MCF 10A (cell line): ENCODE results near the gene EPC1. TPM values are rescaled to one million over a fixed set of nuclear protein-coding genes. Genes with fewer than 3 reads are reported as not detected.
"Not testable (repeated sequence)": the region's sequence is repeated elsewhere in the genome, so short reads cannot be mapped to it uniquely, and the experiment has no call there.

Experiments
- BruUV-seq: library from RNA; stranded (reverse); fragments of 400-500 nt; replicated peaks from 2 replicates; lab custom pipeline; 2021; lab: Mats Ljungman, UMichigan
- CTCF ChIA-PET: fragments of 300-600 bp; sonication (Branson Sonifier 250); formaldehyde crosslinking; extraction: SDS; loops from one replicate; lab custom pipeline; 2021; ENCODE audit warnings: antibody characterized with exemption, inconsistent platforms; lab: Yijun Ruan, JAX
- POLR2A ChIA-PET: fragments of 300-600, 350-650 bp; sonication (Branson Sonifier 250); formaldehyde crosslinking; extraction: SDS; loops from one replicate; lab custom pipeline; 2020; ENCODE audit warnings: antibody characterized with exemption, inconsistent platforms; lab: Yijun Ruan, JAX
- DNase-seq: peaks from one replicate; pipeline ENCODE4 v3.0.0-alpha.2; 2018; ENCODE audit not compliant: unreplicated experiment
- H3K27ac Mint-ChIP-seq: one replicate; pipeline ENCODE4 v1.8.0; 2022; ENCODE audit warnings: mild to moderate bottlenecking, low read depth, mixed read lengths; ENCODE audit not compliant: unreplicated experiment
- H3K27me3 Mint-ChIP-seq: one replicate; pipeline ENCODE4 v1.8.0; 2022; ENCODE audit warnings: mixed read lengths; ENCODE audit not compliant: insufficient read depth, unreplicated experiment
- H3K36me3 Mint-ChIP-seq: one replicate; pipeline ENCODE4 v1.8.0; 2022; ENCODE audit warnings: mild to moderate bottlenecking, moderate library complexity, mixed read lengths; ENCODE audit not compliant: insufficient read depth, unreplicated experiment
- H3K4me1 Mint-ChIP-seq: one replicate; pipeline ENCODE4 v1.8.0; 2022; ENCODE audit warnings: mixed read lengths; ENCODE audit not compliant: insufficient read depth, unreplicated experiment
- H3K4me3 Mint-ChIP-seq: one replicate; pipeline ENCODE4 v1.8.0; 2022; ENCODE audit warnings: mild to moderate bottlenecking, moderate library complexity, mixed read lengths; ENCODE audit not compliant: unreplicated experiment
- H3K9me3 Mint-ChIP-seq: one replicate; pipeline ENCODE4 v1.8.0; 2022; ENCODE audit warnings: mixed read lengths; ENCODE audit not compliant: unreplicated experiment
- intact Hi-C: fragments of 100-400 bp; cut with micrococcal nuclease; formaldehyde crosslinking; loops from 2 replicates; pipeline ENCODE4 v1.14.1; 2022
- total RNA-seq: library from RNA; stranded (reverse); gene quantifications from 2 replicates; pipeline ENCODE4 v1.2.3, GENCODE V29; 2022
- TF ChIP-seq, protein P1 (sequence below): fragments of 200-600 bp; IDR thresholded peaks from one replicate; pipeline ENCODE4 v1.8.0; 2022; ENCODE audit warnings: antibody characterized with exemption, mild to moderate bottlenecking; ENCODE audit not compliant: unreplicated experiment

Gene EPC1
- total RNA-seq, 1 experiment from 2014 or later: 25.5 TPM

DNA sequence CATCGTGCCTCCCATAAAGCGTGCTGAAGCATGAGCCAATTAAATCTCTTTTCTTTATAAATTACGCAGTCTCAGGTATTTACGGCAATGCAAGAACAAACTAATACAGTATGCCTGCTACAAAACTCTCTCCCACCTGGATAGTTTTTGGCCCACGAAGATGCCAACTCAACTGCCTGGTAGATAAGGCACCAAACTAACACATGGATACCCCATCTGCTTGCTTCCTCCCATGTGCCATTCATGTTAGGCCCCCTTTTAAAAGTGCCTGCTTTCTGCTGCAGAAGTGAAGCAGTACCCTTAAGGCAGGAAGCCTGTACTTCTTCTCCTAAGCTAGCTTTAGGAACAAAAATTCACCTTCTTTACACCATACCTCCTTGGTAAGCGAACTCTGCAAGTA, 15.6 kb upstream of the EPC1 start:
- TF ChIP-seq, protein P1, sequence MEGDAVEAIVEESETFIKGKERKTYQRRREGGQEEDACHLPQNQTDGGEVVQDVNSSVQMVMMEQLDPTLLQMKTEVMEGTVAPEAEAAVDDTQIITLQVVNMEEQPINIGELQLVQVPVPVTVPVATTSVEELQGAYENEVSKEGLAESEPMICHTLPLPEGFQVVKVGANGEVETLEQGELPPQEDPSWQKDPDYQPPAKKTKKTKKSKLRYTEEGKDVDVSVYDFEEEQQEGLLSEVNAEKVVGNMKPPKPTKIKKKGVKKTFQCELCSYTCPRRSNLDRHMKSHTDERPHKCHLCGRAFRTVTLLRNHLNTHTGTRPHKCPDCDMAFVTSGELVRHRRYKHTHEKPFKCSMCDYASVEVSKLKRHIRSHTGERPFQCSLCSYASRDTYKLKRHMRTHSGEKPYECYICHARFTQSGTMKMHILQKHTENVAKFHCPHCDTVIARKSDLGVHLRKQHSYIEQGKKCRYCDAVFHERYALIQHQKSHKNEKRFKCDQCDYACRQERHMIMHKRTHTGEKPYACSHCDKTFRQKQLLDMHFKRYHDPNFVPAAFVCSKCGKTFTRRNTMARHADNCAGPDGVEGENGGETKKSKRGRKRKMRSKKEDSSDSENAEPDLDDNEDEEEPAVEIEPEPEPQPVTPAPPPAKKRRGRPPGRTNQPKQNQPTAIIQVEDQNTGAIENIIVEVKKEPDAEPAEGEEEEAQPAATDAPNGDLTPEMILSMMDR: no peak
- CTCF ChIA-PET: interaction anchor here (0.6 kb wide), 1 partner anchor 178 kb away, joined by 3 read pairs; no protein-coding TSS in a partner anchor
- peaks cover 2% of the 10 kb centered on the region for H3K36me3 Mint-ChIP-seq
- H3K9me3 Mint-ChIP-seq: no peaks in the 10 kb centered on the region
- H3K4me3 Mint-ChIP-seq: no peak overlapping the region
- no TSS peak for BruUV-seq
- no peaks in the 10 kb centered on the region for H3K27me3 Mint-ChIP-seq
- intact Hi-C loops: no loop called here
- H3K27ac Mint-ChIP-seq: no peak overlapping the region
- POLR2A ChIA-PET: no interaction called here
- H3K4me1 Mint-ChIP-seq: peaks cover 7% of the 10 kb centered on the region
- DNase-seq: no peak

DNA sequence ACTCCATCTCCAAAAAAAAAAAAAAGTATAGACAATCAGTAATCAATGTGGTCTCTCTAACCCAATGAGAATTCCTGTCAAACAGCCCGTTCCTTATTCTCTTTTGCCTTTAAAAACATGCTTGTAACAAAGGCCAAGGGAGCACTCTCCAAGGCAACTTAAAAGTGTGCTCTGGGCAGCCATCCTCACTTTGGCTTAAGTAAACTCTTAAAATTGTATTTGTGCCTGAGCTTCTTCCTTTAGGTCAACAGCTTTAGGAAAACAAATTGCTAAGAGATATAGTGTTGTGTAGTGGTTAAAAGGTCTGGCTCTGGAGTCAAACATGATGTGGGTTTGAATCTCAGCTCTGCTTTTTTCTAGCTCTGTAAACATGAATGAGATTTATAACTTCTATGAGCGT, 13.9 kb upstream of the EPC1 start:
- ChIA-PET CTCF (interaction anchor here (0.7 kb wide), 2 partner anchors 11 to 15 kb away, joined by 3 read pairs; no protein-coding TSS in a partner anchor), POLR2A (no interaction called here)
- Mint-ChIP-seq H3K4me1 (peaks cover 13% of the 10 kb centered on the region), H3K36me3 (peaks cover 6% of the 10 kb centered on the region), H3K27me3 (no peaks in the 10 kb centered on the region), H3K4me3 (no peak overlapping the region), H3K9me3 (no peaks in the 10 kb centered on the region), H3K27ac (no peak overlapping the region)
- TF ChIP-seq, protein P1: no peak
- intact Hi-C loops: no loop called here
- no peak for DNase-seq
- no TSS peak for BruUV-seq

- Mint-ChIP-seq H3K9me3 (no peaks in the 10 kb centered on the region), H3K4me1 (peaks cover 14% of the 10 kb centered on the region), H3K4me3 (no peak overlapping the region), H3K27me3 (no peaks in the 10 kb centered on the region), H3K27ac (no peak overlapping the region), H3K36me3 (peaks cover 6% of the 10 kb centered on the region)
- BruUV-seq: no TSS peak
- ChIA-PET POLR2A (no interaction called here), CTCF (interaction anchor here (0.7 to 3.8 kb wide), 3 partner anchors 8 to 15 kb away, joined by 3 to 18 read pairs (median 3); no protein-coding TSS in a partner anchor)
- intact Hi-C loops: no loop called here
- DNase-seq: no peak
- TF ChIP-seq, protein P1: no peak
Observed at GRCh38 chr10:32360241-32360640, 13.3 kb upstream of the EPC1 start.

- Mint-ChIP-seq H3K27me3 (no peaks in the 10 kb centered on the region), H3K27ac (no peak overlapping the region), H3K36me3 (peaks cover 6% of the 10 kb centered on the region), H3K9me3 (no peaks in the 10 kb centered on the region), H3K4me1 (peaks cover 20% of the 10 kb centered on the region), H3K4me3 (no peak overlapping the region)
- no TSS peak for BruUV-seq
- ChIA-PET POLR2A (interaction anchor here (0.7 kb wide), 1 partner anchor 412 kb away, joined by 3 read pairs; no protein-coding TSS in a partner anchor), CTCF (interaction anchor here (3.8 kb wide), 1 partner anchor 11 kb away, joined by 18 read pairs; no protein-coding TSS in a partner anchor)
- intact Hi-C loops: no loop called here
- no peak for DNase-seq
- TF ChIP-seq, protein P1: no peak
Observed at GRCh38 chr10:32357056-32357735, 10.2 kb upstream of the EPC1 start.

DNA sequence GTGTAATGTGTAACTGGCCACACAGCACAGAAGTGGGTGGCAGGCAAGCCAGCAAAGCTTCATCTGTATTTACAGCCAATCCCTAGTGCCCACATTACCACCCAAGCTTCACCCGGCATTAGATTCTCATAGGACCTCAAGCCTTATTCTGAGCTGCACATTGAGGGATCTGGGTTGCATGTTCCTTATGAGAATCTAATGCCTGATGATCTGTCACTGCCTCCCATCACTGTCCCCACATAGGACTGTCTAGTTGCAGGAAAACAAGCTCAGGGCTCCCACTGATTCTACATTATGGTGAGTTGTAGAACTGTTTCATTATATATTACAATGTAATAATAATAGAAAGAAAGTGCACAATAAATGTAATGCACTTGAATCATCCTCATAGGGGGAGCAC, 7.7 kb upstream of the EPC1 start:
- CTCF ChIA-PET, BruUV-seq, DNase-seq, H3K9me3 Mint-ChIP-seq, intact Hi-C loops, H3K27me3 Mint-ChIP-seq, H3K4me3 Mint-ChIP-seq, H3K27ac Mint-ChIP-seq: not testable (repeated sequence)
- peaks cover 21% of the 10 kb centered on the region for H3K4me1 Mint-ChIP-seq
- POLR2A ChIA-PET: interaction anchor here (0.6 kb wide), 1 partner anchor 21 kb away, joined by 3 read pairs; no protein-coding TSS in a partner anchor
- H3K36me3 Mint-ChIP-seq: peaks cover 10% of the 10 kb centered on the region
